Esophagus squamous epithelium (tissue), 5 donors: ENCODE data around the gene MAS1L. TPM values are rescaled to one million over a fixed set of nuclear protein-coding genes. Genes with fewer than 3 reads are reported as not detected.

Experiments
- DNase-seq: peaks from one replicate; lab custom pipeline; 2025; lab: John Stamatoyannopoulos, UW
- H3K27ac ChIP-seq, 4 donors: fragments of 200-600 bp; sonication (generic); one replicate each; pipeline ENCODE4 v1.5.1; 2016 to 2019; ENCODE audit warnings: mild to moderate bottlenecking in 1 of 4
- H3K27me3 ChIP-seq, 4 donors: fragments of 200-600 bp; sonication (generic); 1 replicate in 3 of 4; 2 replicates in 1 of 4; pipeline versions ENCODE4 v1.5.1 to v1.6.0; 2017 to 2021; ENCODE audit warnings: antibody characterized with exemption in 1 of 4
- H3K36me3 ChIP-seq, 3 donors: fragments of 200-600 bp; sonication (generic); one replicate each; pipeline ENCODE4 v1.5.1; 2016 to 2019
- H3K4me1 ChIP-seq, 3 donors: fragments of 200-600 bp; sonication (generic); one replicate each; pipeline ENCODE4 v1.5.1; 2017 to 2019
- H3K4me3 ChIP-seq, 4 donors: fragments of 200-600 bp; sonication (generic); 1 replicate in 3 of 4; 2 replicates in 1 of 4; pipeline ENCODE4 v1.5.1; 2016 to 2019; ENCODE audit warnings: mild to moderate bottlenecking in 2 of 4, moderate library complexity in 1 of 4
- H3K9me3 ChIP-seq, 3 donors: fragments of 200-600 bp; sonication (generic); one replicate each; pipeline ENCODE4 v1.5.1; 2016 to 2019
- CTCF ChIP-seq, 6 experiments: fragments of 450-650 bp in 4 of 6; fragments of 200-600 bp in 2 of 6; sonication (generic) in 2 of 6; IDR thresholded peaks; one replicate each; pipeline ENCODE4 v1.5.1; 2016 to 2019; ENCODE audit warnings: antibody characterized with exemption in 6 of 6, mild to moderate bottlenecking in 4 of 6, moderate library complexity in 4 of 6
- POLR2A ChIP-seq, 4 donors: fragments of 450-650 bp; IDR thresholded peaks; one replicate each; pipeline ENCODE4 v1.6.1; 2017; ENCODE audit warnings: antibody characterized with exemption in 4 of 4, mild to moderate bottlenecking in 4 of 4, moderate library complexity in 3 of 4
- WGBS, 2 donors: methylation state at CpG; one replicate each; pipeline ENCODE4 v1.1.5; 2018; 5-methylcytosine and 5-hydroxymethylcytosine counted together
- intact Hi-C: fragments of 100-400 bp; cut with DNase I; formaldehyde crosslinking; loops from one replicate; pipeline ENCODE4 v1.15.0; 2022
- total RNA-seq, 4 donors: library from RNA; depleted of rRNA; stranded (reverse); fragments of >200 nt; gene quantifications; one replicate each; pipeline ENCODE4 v1.1.0, GENCODE V29; 2016
- donor health status: DM: yes; HTN: yes; CAD: no.

Gene MAS1L
- total RNA-seq: not detected

DNA sequence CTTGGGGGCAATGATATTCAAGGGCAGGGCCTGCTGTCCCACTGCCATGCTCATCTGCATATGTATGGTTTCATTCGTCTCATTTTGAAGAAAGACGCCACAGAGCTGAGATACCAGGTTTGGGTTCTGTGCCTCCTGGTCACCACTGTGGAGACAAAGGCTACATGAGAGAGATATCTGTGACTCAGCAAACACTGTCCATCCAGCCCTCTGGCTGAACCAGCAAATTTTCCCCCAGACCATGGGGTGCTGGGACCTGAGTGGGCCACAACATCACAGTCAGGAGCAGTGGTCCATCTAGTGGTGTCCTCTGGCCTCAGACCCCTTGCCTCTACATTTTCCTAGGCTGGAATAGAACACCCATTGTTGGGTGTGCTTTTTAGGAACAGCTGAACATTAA lies at the start of gene MAS1L:
Gene MAS1L (minus strand): TSS at position 297 of the 400 bp plus-strand sequence. CDS start 54 bp downstream, at position 243.
- Histone ChIP-seq H3K9me3 (no peaks in the 10 kb centered on the region), H3K27ac (no peak within 1 kb of the TSS), H3K27me3 (no peaks in the 10 kb centered on the region), H3K4me3 (no peak within 1 kb of the TSS), H3K36me3 (no peaks in the 10 kb centered on the region), H3K4me1 (no peaks in the 10 kb centered on the region)
- WGBS, 2 donors: 88 to 100% methylated on average over 2 of the region's 2 CpGs
- no peak for TF ChIP-seq POLR2A (IDR thresholded peaks at IDR 0.05)
- no peak for TF ChIP-seq CTCF (IDR thresholded peaks at IDR 0.05)
- DNase-seq: no peak
- intact Hi-C loops: no loop called here

GRCh38 chr6:29532320-29532951 lies 44.7 kb upstream of the MAS1L start:
- intact Hi-C loops: no loop called here
- H3K4me3 ChIP-seq: no peak overlapping the region
- H3K9me3 ChIP-seq: no peaks in the 10 kb centered on the region
- 80% methylated on average over 1 of the region's 2 CpGs; no CpG with 5 or more reads in 1 of the 2 donors for WGBS, 2 donors
- no peak for DNase-seq
- no peak overlapping the region for H3K27ac ChIP-seq
- no peaks in the 10 kb centered on the region for H3K27me3 ChIP-seq
- TF ChIP-seq CTCF (IDR thresholded peaks at IDR 0.05): no peak
- no peak for TF ChIP-seq POLR2A (IDR thresholded peaks at IDR 0.05)
- H3K4me1 ChIP-seq: no peaks in the 10 kb centered on the region
- no peaks in the 10 kb centered on the region for H3K36me3 ChIP-seq

GRCh38 chr6:29531668-29532067 lies 43.9 kb upstream of the MAS1L start:
- Histone ChIP-seq H3K27ac (no peak overlapping the region), H3K4me3 (no peak overlapping the region), H3K36me3 (no peaks in the 10 kb centered on the region), H3K9me3 (no peaks in the 10 kb centered on the region), H3K27me3 (no peaks in the 10 kb centered on the region), H3K4me1 (no peaks in the 10 kb centered on the region)
- TF ChIP-seq CTCF (IDR thresholded peaks at IDR 0.05) (no peak), POLR2A (IDR thresholded peaks at IDR 0.05) (no peak)
- 60% methylated on average over 1 of the region's 3 CpGs for WGBS, 2 donors
- intact Hi-C loops: no loop called here
- DNase-seq: no peak

DNA sequence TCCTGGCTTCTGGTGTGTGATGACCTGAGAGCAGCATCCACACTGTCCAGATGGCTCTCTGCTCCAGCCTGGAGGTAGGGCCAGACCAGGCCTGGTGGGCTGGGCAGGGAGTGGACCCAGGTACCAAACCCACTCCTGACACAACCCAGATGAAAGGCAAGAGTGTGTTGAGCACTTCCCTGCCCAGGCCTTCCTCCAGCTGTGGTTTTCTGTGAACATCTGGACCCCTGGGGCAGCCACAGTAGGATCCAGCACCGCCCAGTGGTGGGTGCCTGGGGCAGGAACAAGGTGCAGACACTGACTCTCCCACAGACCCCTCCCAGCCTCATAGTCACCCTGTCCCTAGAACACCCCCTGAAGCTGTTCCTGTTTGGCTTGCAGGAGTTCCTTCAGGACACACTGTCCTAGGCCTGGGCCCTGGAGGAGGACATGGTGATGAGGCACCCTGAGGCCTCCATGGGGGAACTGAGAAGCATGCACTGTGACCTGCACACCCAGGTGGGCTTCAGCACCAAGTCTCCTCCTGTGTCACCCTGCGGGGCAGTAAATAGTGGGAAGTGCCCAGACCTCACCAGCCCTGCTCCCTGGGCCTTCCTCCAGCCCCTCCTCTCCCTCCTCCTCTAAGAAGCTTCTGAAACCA lies 43.0 kb upstream of the MAS1L start:
- no peak for DNase-seq
- Histone ChIP-seq H3K9me3 (no peaks in the 10 kb centered on the region), H3K36me3 (no peaks in the 10 kb centered on the region), H3K4me3 (no peak overlapping the region), H3K27ac (no peak overlapping the region), H3K27me3 (no peaks in the 10 kb centered on the region), H3K4me1 (no peaks in the 10 kb centered on the region)
- TF ChIP-seq POLR2A (IDR thresholded peaks at IDR 0.05) (no peak), CTCF (IDR thresholded peaks at IDR 0.05) (no peak)
- 100% methylated on average over 2 of the region's 2 CpGs; no CpG with 5 or more reads in 1 of the 2 donors for WGBS, 2 donors
- intact Hi-C loops: no loop called here

GRCh38 chr6:29529956-29530355 lies 42.2 kb upstream of the MAS1L start:
- WGBS, 2 donors: 67 to 100% methylated on average over 1 to 2 of the region's 3 CpGs
- Histone ChIP-seq H3K9me3 (no peaks in the 10 kb centered on the region), H3K36me3 (no peaks in the 10 kb centered on the region), H3K4me1 (no peaks in the 10 kb centered on the region), H3K27ac (no peak overlapping the region), H3K4me3 (no peak overlapping the region), H3K27me3 (no peaks in the 10 kb centered on the region)
- intact Hi-C loops: no loop called here
- TF ChIP-seq POLR2A (IDR thresholded peaks at IDR 0.05): no peak
- TF ChIP-seq CTCF (IDR thresholded peaks at IDR 0.05): no peak
- no peak for DNase-seq
